Testis (tissue), 3 donors: ENCODE measurements around the gene PLEKHM3. TPM values are rescaled to one million over a fixed set of nuclear protein-coding genes. Genes with fewer than 3 reads are reported as not detected.
"Not testable (repeated sequence)": the region's sequence is repeated elsewhere in the genome, so short reads cannot be mapped to it uniquely, and the experiment has no call there.

Experiments used
- DNase-seq: peaks from one replicate; pipeline ENCODE4 v3.0.0-alpha.2; 2019
- H3K27ac ChIP-seq, 2 donors: fragments of 200-600 bp; sonication (generic); one replicate each; pipeline ENCODE4 v1.5.1; 2019
- H3K27me3 ChIP-seq: fragments of 200-600 bp; sonication (generic); one replicate; pipeline ENCODE4 v1.5.1; 2019
- H3K36me3 ChIP-seq: fragments of 200-600 bp; sonication (generic); one replicate; pipeline ENCODE4 v1.5.1; 2017; ENCODE audit warnings: low read depth; ENCODE audit errors: missing control alignments
- H3K4me1 ChIP-seq: fragments of 200-600 bp; sonication (generic); one replicate; pipeline ENCODE4 v1.5.1; 2019
- H3K4me3 ChIP-seq, 2 donors: fragments of 200-600 bp; sonication (generic); one replicate each; pipeline ENCODE4 v1.5.1; 2017 to 2019
- H3K9me3 ChIP-seq: fragments of 200-600 bp; sonication (generic); one replicate; pipeline ENCODE4 v1.5.1; 2017
- POLR2A ChIP-seq: fragments of 450-650 bp; IDR thresholded peaks from one replicate; pipeline ENCODE4 v1.6.1; 2017; ENCODE audit warnings: antibody characterized with exemption, mild to moderate bottlenecking, moderate library complexity
- WGBS, 2 donors: methylation state at CpG; one replicate each; pipeline ENCODE4 v1.1.5; 2018; 5-methylcytosine and 5-hydroxymethylcytosine counted together
- intact Hi-C: fragments of 100-400 bp; cut with DNase I; formaldehyde crosslinking; loops from one replicate; pipeline ENCODE4 v1.15.1; 2023; ENCODE audit warnings: low total_unique reads
- polyA plus RNA-seq: library from polyadenylated mRNA; stranded (reverse); fragments of 350-450 nt; fragmentation: Illumina TruSeq; extraction: RNeasy Lipid Tissue Mini Kit (QIAGEN cat#74804); gene quantifications from one replicate; pipeline ENCODE4 v1.2.3, GENCODE V29; 2014; ENCODE audit warnings: low read depth, low replicate concordance; ENCODE audit not compliant: insufficient read depth
- total RNA-seq, 2 donors: library from RNA; depleted of rRNA; stranded (reverse); fragments of >200 nt; gene quantifications; one replicate each; pipeline ENCODE4 v1.2.3, GENCODE V29; 2016
- TF ChIP-seq, protein P1 (sequence below), 3 experiments: fragments of 450-650 bp in 2 of 3; fragments of 200-600 bp in 1 of 3; sonication (generic) in 1 of 3; IDR thresholded peaks; one replicate each; pipeline ENCODE4 v1.5.1; 2016 to 2019; ENCODE audit warnings: antibody characterized with exemption in 3 of 3, mild to moderate bottlenecking in 2 of 3, moderate library complexity in 1 of 3

PLEKHM3 gene
- total and polyA plus RNA-seq, 3 donors from 2014 or later = 12.5 to 24.6 (median 21.9) TPM

DNA sequence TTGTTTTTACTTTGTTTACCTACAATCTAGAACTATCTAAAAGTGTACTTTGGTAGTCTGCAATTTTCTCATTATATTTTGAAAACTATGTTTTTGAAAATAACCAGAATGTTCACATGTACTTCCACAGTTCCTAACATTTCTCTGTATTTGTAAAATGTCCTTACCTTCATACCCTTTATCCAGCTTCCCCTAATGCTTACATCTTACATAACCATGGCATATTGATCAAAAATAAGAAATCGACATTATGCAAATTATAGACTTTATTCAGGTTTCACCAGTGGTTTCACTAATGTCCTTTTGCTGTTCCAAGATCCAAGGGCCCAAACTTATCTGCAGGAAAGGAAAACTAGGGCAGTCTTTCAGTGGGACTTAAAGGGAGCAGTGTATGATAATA, 114.1 kb downstream of the PLEKHM3 start:
- intact Hi-C loops = no loop called here
- no peak for TF ChIP-seq POLR2A
- TF ChIP-seq, protein P1, sequence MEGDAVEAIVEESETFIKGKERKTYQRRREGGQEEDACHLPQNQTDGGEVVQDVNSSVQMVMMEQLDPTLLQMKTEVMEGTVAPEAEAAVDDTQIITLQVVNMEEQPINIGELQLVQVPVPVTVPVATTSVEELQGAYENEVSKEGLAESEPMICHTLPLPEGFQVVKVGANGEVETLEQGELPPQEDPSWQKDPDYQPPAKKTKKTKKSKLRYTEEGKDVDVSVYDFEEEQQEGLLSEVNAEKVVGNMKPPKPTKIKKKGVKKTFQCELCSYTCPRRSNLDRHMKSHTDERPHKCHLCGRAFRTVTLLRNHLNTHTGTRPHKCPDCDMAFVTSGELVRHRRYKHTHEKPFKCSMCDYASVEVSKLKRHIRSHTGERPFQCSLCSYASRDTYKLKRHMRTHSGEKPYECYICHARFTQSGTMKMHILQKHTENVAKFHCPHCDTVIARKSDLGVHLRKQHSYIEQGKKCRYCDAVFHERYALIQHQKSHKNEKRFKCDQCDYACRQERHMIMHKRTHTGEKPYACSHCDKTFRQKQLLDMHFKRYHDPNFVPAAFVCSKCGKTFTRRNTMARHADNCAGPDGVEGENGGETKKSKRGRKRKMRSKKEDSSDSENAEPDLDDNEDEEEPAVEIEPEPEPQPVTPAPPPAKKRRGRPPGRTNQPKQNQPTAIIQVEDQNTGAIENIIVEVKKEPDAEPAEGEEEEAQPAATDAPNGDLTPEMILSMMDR (IDR thresholded peaks at IDR 0.05) = no peak
- no peak overlapping the region for H3K4me3 ChIP-seq
- no peak for DNase-seq
- WGBS, 2 donors = 95 to 97% methylated on average over 1 of the region's 1 CpG
- H3K4me1 ChIP-seq = no peaks in the 10 kb centered on the region
- H3K27ac ChIP-seq = no peak overlapping the region
- H3K9me3 ChIP-seq = no peaks in the 10 kb centered on the region
- H3K27me3 ChIP-seq = no peaks in the 10 kb centered on the region
- H3K36me3 ChIP-seq = no peaks in the 10 kb centered on the region

DNA sequence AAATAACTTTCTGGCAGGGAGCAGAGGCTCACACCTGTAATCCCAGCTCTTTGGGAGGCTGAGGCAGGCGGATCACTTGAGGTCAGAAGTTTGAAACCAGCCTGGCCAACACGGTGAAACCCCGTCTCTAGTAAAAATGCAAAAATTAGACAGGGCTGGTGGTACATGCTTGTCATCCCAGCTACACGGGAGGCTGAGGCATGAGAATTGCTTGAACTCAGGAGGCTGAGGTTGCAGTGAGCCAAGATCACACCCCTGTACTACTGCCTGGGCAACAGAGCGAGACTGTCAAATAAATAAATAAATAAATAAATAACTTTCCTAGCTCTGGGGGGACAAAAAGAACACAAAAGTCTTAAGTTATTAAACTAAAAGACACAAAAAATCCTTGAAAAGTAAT, 118.8 kb downstream of the PLEKHM3 start:
- H3K27ac ChIP-seq, H3K36me3 ChIP-seq, H3K4me3 ChIP-seq, intact Hi-C loops, H3K9me3 ChIP-seq, H3K4me1 ChIP-seq, DNase-seq, H3K27me3 ChIP-seq: not testable (repeated sequence)
- WGBS, 2 donors = 85 to 94% methylated on average over 4 to 5 of the region's 5 CpGs

DNA sequence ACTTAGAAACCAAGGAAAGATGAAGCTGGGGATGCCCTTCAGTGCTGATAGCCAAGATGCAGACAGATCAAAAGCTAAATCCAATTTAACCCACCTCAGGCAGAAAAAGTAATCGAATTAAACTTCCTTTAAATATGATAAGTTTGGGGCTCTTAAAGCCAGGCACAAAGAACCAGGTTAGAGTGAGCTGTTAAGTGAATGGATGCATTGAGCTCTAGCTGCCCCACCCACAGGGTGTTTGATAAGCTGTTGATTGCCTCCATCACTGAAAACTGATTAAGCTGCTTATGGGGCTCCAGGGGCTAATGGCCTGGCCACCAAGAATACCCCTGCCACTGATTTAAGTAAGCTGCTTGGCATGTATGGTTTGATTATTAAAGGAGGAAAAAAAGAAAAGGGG, 119.8 kb downstream of the PLEKHM3 start:
- no peak for TF ChIP-seq POLR2A
- TF ChIP-seq, protein P1 (IDR thresholded peaks at IDR 0.05) = no peak
- Histone ChIP-seq H3K27me3 (no peaks in the 10 kb centered on the region), H3K36me3 (no peaks in the 10 kb centered on the region), H3K4me3 (no peak overlapping the region), H3K27ac (no peak overlapping the region), H3K9me3 (no peaks in the 10 kb centered on the region), H3K4me1 (no peaks in the 10 kb centered on the region)
- 71 to 79% methylated on average over 1 of the region's 1 CpG for WGBS, 2 donors
- DNase-seq = no peak
- intact Hi-C loops = no loop called here

DNA sequence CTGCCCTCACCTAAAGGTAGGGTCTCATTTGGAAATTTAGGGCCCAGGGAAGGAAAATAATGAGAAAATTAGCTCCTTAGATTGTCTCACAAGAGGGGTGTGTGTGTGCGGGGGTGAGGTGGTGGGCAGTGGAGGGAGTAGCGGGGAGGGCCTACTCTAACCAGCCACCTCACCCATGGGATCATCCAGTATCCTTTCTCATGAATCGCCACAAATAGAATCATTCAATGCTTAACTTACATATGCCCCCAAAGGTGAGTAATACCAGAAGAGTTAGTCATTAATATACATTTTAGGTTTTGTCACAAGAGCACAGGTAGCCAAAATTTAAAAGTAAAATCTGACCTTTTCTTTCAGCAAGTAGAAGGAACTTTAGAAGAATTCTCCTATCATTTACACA, 122.1 kb downstream of the PLEKHM3 start:
- Histone ChIP-seq H3K36me3 (no peaks in the 10 kb centered on the region), H3K27ac (no peak overlapping the region), H3K4me1 (no peaks in the 10 kb centered on the region), H3K9me3 (no peaks in the 10 kb centered on the region), H3K4me3 (no peak overlapping the region), H3K27me3 (no peaks in the 10 kb centered on the region)
- no peak for TF ChIP-seq POLR2A
- TF ChIP-seq, protein P1 (IDR thresholded peaks at IDR 0.05) = no peak
- intact Hi-C loops = no loop called here
- 91 to 96% methylated on average over 3 of the region's 3 CpGs for WGBS, 2 donors
- DNase-seq = no peak

DNA sequence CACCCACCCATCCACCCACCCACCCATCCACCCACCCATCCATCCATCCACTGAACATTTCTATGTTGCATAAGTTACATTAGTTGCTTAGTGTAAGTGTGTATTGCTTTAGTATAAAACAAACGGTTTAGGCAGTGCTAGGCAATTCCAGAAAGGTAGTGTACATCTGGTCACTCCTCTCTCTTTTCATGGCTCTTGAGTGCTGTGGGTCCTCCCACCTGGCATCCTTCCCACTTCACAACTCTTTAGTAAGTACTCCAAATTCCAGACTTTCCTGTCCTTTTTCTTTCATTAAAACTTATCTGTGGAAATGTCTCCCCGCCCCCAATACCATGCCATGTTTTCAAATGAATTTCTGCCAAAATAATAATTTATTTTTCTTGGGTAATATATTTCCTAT, 122.5 kb downstream of the PLEKHM3 start:
- H3K4me1 ChIP-seq = no peaks in the 10 kb centered on the region
- WGBS, 2 donors = 72 to 76% methylated on average over 2 of the region's 2 CpGs
- no peak overlapping the region for H3K4me3 ChIP-seq
- DNase-seq = no peak
- H3K27ac ChIP-seq = no peak overlapping the region
- no peaks in the 10 kb centered on the region for H3K27me3 ChIP-seq
- intact Hi-C loops = no loop called here
- TF ChIP-seq, protein P1 (IDR thresholded peaks at IDR 0.05) = no peak
- TF ChIP-seq POLR2A = no peak
- H3K36me3 ChIP-seq = no peaks in the 10 kb centered on the region
- H3K9me3 ChIP-seq = no peaks in the 10 kb centered on the region
